Muscle of leg (tissue), 11 donors: ENCODE measurements around the gene NTN1. TPM values are rescaled to one million over a fixed set of nuclear protein-coding genes. Genes with fewer than 3 reads are reported as not detected.
A peak's percentile ranks its signal among the peaks of the same experiment; 100 is the strongest.
"Not testable (repeated sequence)": the region's sequence is repeated elsewhere in the genome, so short reads cannot be mapped to it uniquely, and the experiment has no call there.

Source experiments
- DNase-seq: peaks from one replicate; pipeline ENCODE4 v3.0.0; 2013
- H3K27ac ChIP-seq: one replicate; pipeline ENCODE4 v1.5.1; 2013; ENCODE audit warnings: mild to moderate bottlenecking, low read length, control low read depth
- H3K27me3 ChIP-seq: one replicate; pipeline ENCODE4 v1.6.1; 2013; ENCODE audit warnings: low read length; ENCODE audit not compliant: control insufficient read depth, insufficient read depth
- H3K36me3 ChIP-seq: one replicate; pipeline ENCODE4 v1.6.1; 2013; ENCODE audit warnings: low read length; ENCODE audit not compliant: control insufficient read depth, insufficient read depth
- H3K4me1 ChIP-seq: one replicate; pipeline ENCODE4 v1.6.1; 2013; ENCODE audit warnings: low read length; ENCODE audit not compliant: control insufficient read depth, insufficient read depth
- H3K4me3 ChIP-seq: one replicate; pipeline ENCODE4 v1.5.1; 2013; ENCODE audit warnings: low read length, control low read depth
- H3K9me3 ChIP-seq: replicated peaks from 2 replicates; pipeline ENCODE4 v1.6.1; 2013; ENCODE audit warnings: low read depth, low read length; ENCODE audit not compliant: control insufficient read depth
- WGBS: methylation state at CpG from one replicate; pipeline ENCODE4 v1.1.5; 2013; ENCODE audit warnings: missing lambda C conversion rate; ENCODE audit not compliant: insufficient coverage; 5-methylcytosine and 5-hydroxymethylcytosine counted together
- polyA plus RNA-seq, 8 donors: library from polyadenylated mRNA; unstranded; fragments of 120-200 nt; gene quantifications; one replicate each; pipeline versions ENCODE4 v1.2.1 to v1.2.3, GENCODE V29; 2013; ENCODE audit warnings: inconsistent platforms in 1 of 8, low replicate concordance in 1 of 8; ENCODE audit not compliant: insufficient read length in 8 of 8, insufficient read depth in 1 of 8
- total RNA-seq: library from RNA; stranded (reverse); fragments of 120-200 nt; gene quantifications from one replicate; pipeline ENCODE4 v1.2.4, GENCODE V29; 2013

NTN1 gene
- total and polyA plus RNA-seq, 9 donors = 3.5 to 14.4 (median 5.6) TPM

DNA sequence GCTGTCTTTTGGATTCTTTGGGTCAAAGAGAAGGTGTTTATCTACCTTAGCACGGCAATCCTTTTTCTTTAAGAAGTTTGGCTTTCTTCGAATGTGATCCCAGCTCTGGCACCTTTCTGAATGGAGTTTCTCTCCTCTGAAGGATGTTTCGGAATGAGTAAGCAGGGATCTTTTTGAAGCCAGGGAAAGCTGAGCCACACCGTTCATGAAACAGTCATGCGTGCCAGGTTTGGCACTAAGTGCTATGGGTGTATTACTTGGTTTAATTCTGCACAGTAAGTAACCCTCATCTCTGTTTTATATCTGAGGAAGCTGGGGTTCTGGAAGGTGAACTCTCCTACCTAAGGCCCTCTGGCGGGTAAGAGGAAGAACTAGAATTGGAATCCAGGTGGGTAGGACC, 234.5 kb downstream of the NTN1 start:
- Histone ChIP-seq H3K4me3 (no peak overlapping the region), H3K4me1 (peaks cover 28% of the 10 kb centered on the region), H3K36me3 (no peaks in the 10 kb centered on the region), H3K27ac (no peak overlapping the region), H3K9me3 (no peaks in the 10 kb centered on the region), H3K27me3 (no peaks in the 10 kb centered on the region)
- whole genome bisulfite sequencing = 67% methylated on average over 3 of the region's 6 CpGs
- DNase-seq = no peak

DNA sequence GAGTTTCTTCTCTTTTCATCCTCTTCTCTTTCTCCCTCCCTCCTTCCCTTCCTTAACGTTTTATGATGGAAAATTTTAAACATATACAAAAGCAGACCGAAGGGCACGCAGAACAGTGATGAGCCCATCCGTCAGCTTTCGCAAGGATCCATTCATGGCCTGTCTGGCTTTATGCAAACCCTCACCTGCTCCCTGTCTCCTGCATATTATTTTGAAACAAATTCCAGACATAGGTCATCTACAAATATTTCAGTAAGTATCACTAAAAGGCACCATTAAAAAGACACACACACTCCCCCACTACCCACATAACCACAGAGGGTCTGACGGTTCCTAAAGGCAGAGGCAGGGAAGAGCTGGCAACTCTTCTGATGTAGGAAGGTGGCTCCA, 235.0 kb downstream of the NTN1 start:
- Histone ChIP-seq H3K36me3 (no peaks in the 10 kb centered on the region), H3K4me1 (peaks cover 33% of the 10 kb centered on the region), H3K9me3 (no peaks in the 10 kb centered on the region), H3K27ac (no peak overlapping the region), H3K4me3 (no peak overlapping the region), H3K27me3 (no peaks in the 10 kb centered on the region)
- 81% methylated on average over 4 of the region's 6 CpGs for WGBS
- no peak for DNase-seq

DNA sequence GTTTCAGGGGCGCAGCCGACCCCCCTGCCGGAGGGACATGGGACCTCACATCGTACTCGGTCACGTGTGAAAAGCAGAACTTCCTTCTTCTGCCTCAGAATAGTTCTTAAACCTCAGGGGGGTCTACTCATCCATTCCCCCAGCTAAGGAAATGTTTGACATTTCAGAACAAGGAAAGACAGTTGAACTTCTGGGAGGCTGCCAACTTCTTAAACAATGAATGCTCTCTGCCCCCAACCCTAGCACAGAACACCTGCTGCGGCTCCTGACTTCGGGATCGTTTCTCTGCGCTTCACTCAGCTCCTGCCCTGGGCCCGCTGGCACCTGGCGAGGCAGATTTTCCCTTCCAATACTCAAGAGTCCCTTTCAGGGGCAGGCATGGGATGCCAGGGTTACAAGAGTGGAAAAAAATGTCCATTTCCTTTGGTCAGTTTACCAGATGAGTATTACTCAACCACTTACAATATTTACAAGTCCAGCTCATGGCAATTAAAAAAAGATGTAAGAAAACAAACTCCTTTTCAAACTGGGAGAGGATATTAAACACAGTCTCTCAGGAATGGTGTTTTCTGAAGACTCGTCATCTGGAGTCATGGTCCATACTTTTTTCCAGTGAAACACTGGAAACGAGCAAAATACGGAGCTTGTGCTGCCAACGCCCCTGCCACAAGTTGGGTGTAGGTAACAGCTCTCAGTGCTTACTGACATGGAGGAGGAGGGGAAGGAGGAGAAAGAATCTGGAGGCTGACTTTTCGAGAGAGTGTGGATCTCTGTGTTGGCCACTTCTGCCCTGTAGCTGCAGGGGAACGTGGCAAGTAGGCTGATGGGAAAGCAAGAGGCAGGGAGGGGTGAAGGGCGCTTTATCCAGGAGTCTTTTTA, 235.7 kb downstream of the NTN1 start:
- no peaks in the 10 kb centered on the region for H3K27me3 ChIP-seq
- H3K9me3 ChIP-seq = no peaks in the 10 kb centered on the region
- no peaks in the 10 kb centered on the region for H3K36me3 ChIP-seq
- 64% methylated on average over 6 of the region's 19 CpGs for WGBS
- peaks cover 34% of the 10 kb centered on the region for H3K4me1 ChIP-seq
- no peak overlapping the region for H3K4me3 ChIP-seq
- no peak for DNase-seq
- H3K27ac ChIP-seq = no peak overlapping the region

DNA sequence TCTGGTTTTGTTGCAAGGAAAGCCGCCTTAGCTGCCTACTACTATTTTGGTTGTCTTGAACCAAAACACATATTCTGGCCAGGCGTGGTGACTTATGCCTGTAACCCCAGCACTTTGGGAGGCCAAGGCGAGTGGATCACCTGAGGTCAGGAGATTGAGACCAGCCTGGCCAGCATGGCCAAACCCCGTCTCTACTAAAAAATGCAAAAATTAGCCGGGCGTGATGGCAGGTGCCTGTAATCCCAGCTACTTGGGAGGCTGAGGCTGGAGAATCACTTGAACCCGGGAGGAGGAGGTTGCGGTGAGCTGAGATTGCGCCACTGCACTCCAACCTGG, 236.3 kb downstream of the NTN1 start:
- not testable (repeated sequence) for H3K9me3 ChIP-seq, H3K4me3 ChIP-seq, H3K36me3 ChIP-seq, H3K27ac ChIP-seq, DNase-seq, H3K27me3 ChIP-seq
- WGBS = 87% methylated on average over 6 of the region's 9 CpGs
- H3K4me1 ChIP-seq = peaks cover 34% of the 10 kb centered on the region

DNA sequence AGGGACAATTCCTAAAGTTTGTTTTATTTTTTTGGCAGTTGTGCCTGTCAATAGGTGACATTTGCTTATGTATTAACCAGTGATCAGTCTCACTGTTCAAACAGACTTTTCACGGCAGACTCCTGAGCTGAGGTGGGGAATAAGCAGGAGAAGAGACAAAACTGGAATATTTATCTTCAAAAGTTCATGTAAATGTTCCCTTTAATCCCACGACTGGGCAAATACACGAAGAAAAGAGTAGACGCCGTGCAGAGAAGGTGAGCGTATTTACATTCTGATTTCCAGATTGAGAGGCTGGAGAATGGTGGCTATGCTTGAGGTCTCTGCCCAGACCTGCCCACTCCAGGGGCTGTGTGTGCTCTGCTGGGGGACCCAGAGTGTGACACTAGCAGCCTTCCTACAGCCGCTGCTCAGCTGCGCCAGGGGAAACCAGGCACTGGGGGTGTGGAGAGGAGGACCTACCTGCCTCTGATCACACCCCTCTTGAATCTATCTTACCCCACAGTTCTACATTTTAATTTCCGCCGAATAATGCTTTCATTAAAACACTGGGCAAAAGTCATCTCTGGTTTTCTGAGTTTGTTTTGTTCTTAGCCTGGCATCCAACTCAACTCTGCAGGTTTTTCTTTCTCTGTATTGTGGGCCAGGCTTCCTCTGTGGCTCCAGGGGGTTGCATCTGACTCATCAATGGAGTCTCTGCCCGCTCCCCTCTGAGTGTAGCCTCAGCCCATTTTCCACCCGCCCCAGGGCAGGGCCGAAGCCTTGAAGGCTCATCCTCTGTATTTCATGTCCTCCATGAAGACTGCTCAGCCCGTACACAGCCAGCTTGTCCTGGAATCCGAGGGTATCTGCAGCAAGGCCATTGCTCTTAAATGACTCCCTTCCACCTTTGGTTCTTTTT, 237.1 kb downstream of the NTN1 start:
- H3K4me3 ChIP-seq = no peak overlapping the region
- no peaks in the 10 kb centered on the region for H3K36me3 ChIP-seq
- WGBS = 73% methylated on average over 5 of the region's 15 CpGs
- no peak for DNase-seq
- H3K27ac ChIP-seq = no peak overlapping the region
- H3K9me3 ChIP-seq = no peaks in the 10 kb centered on the region
- no peaks in the 10 kb centered on the region for H3K27me3 ChIP-seq
- peaks cover 34% of the 10 kb centered on the region for H3K4me1 ChIP-seq

DNA sequence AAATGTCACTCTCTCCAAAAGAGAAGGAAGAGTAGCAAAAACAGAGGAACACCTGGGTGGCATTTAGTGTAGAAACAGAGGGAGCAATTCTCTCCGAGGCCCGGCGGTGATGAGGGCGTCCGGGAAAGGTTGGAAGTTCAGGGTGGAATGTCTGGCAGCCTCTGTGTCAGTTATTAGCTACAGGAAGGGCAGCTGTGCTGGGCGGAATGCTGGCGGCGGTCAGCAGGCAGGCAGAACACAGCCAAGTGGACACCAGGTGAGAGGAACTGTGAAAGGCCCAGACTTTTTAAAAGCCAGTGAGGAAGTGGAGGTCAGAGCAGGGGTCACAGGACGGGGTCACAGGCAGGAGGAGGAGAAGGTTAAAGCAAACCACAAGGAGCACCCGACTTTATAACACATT, 238.1 kb downstream of the NTN1 start:
- H3K36me3 ChIP-seq = no peaks in the 10 kb centered on the region
- H3K4me3 ChIP-seq = no peak overlapping the region
- peaks cover 34% of the 10 kb centered on the region for H3K4me1 ChIP-seq
- 42% methylated on average over 9 of the region's 10 CpGs for WGBS
- no peaks in the 10 kb centered on the region for H3K27me3 ChIP-seq
- DNase-seq = peak; percentile 63
- peaks cover 4% of the 10 kb centered on the region for H3K9me3 ChIP-seq
- peak overlapping the region; percentile 47 for H3K27ac ChIP-seq

DNA sequence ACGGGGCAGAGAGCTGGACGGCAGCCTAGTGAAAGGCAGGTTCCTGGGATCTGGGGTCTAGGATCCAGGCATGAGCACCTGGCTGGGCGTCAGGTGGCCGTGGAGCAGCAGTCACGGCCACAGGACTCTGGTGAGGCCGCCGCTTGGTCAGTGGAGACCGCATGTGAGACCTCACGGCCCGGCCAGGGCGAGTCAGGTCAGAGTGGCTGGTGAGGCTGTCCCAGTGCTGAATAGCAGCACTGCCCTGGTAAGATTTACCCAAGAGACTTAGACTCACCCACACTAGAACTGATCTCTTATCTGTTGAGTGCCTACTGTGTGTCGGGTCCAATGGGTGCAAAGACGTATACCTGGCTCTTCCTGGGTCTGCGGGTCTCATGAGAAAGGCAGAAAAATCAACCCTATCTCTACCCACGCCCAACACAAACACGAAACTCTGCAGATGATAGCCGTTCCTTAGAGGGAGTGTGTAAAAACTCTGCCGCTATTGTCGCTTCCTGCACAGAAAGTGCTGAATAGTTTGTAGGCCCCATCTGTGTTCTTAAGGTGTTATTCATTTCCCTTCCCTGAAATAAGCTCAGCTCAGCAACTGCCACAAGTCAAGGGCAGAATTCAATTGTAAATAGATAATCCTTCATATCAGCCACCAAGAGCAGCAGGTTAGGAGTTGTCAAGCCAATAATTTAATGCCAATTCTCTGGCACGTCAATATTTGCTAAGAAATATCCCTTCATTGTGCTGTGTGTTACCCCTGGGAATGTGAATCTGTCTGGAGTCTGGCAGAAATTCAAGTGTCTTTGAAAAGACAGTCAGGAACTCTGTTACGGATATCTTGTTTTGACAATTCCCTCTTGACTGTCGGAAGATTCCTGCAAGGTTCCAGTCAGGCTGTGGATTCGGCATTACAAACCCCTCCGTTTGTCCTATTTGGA, 240.0 kb downstream of the NTN1 start:
- Histone ChIP-seq H3K36me3 (no peaks in the 10 kb centered on the region), H3K27ac (no peak overlapping the region), H3K4me1 (peaks cover 33% of the 10 kb centered on the region), H3K4me3 (no peak overlapping the region), H3K27me3 (no peaks in the 10 kb centered on the region), H3K9me3 (peaks cover 4% of the 10 kb centered on the region)
- WGBS = 66% methylated on average over 16 of the region's 24 CpGs
- no peak for DNase-seq

DNA sequence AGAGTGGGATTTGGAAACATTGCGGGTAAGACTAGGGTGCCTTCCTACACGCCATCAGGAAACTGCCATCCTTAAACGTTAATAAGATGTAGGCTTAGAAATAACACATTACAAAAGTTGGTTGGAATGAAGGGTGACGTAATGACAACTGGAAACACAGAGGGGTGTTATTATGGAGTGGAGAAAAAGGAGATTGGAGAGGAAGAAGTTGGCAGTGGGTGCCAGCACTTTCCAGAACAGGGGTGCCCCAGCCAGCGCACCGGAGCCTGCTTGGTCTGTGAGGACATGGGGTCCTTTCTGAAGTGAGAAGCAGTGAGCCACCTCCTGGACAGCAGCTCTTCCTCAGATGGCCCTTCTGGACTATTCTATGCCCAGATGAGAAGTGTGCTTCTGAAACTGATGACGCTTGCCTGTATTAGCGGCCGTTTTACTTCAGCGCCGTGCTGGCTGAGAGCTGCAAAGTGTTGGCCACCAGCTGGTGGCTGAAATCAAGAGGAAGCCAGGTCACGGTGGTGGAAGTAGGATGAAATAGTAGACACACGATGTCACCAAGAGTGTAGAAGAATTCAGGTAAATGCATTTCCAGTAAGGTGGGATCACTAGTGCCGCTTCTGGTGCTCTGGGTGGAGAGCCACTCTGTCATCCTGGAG, 244.8 kb downstream of the NTN1 start:
- Histone ChIP-seq H3K4me3 (no peak overlapping the region), H3K4me1 (peaks cover 12% of the 10 kb centered on the region), H3K27me3 (no peaks in the 10 kb centered on the region), H3K27ac (no peak overlapping the region), H3K9me3 (peaks cover 4% of the 10 kb centered on the region), H3K36me3 (no peaks in the 10 kb centered on the region)
- no peak for DNase-seq
- WGBS = 82% methylated on average over 10 of the region's 14 CpGs

DNA sequence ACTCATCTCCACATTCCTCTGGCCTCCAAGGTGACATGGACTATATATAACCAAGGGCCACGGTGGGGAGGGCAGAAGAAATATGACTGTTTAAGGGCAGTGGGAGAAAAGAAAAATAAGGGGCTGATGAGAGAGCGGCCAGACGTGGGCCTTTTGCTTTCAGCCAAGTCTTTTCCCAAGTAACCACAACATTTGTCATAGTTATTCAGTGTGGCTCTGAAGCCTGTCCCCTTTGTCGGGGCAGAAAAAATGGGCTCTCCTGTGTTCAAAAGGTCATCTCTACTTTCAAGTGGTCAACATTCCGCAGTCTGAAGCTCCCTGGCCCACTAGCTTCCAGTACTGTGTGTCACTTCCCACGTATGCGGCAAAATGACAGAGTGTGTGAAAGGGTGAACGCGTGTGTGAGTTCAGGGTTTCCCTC, 245.4 kb downstream of the NTN1 start:
- Histone ChIP-seq H3K4me3 (no peak overlapping the region), H3K4me1 (peaks cover 10% of the 10 kb centered on the region)
- WGBS = 90% methylated on average over 4 of the region's 9 CpGs

More for the DNA sequence above, 245.4 kb downstream of the NTN1 start:
- Histone ChIP-seq H3K27ac (no peak overlapping the region), H3K36me3 (no peaks in the 10 kb centered on the region), H3K27me3 (no peaks in the 10 kb centered on the region), H3K9me3 (peaks cover 4% of the 10 kb centered on the region)
- no peak for DNase-seq
